HepG2 (cell line): ENCODE measurements around the gene MYLK. TPM values are rescaled to one million over a fixed set of nuclear protein-coding genes. Genes with fewer than 3 reads are reported as not detected.
A peak's percentile ranks its signal among the peaks of the same experiment; 100 is the strongest.

Experiments used
- AFF4 ChIP-seq: sonication (generic); formaldehyde crosslinking; IDR thresholded peaks from 2 replicates; pipeline ENCODE4 v1.4.0; 2020; ENCODE audit warnings: missing genetic modification reagents
- ATF1 ChIP-seq: IDR thresholded peaks from 2 replicates; pipeline ENCODE4 v1.6.1; 2016; ENCODE audit warnings: mild to moderate bottlenecking, control low read depth
- ATF7-NPFF ChIP-seq: sonication (generic); formaldehyde crosslinking; IDR thresholded peaks from 2 replicates; pipeline ENCODE4 v1.8.1; 2023; ENCODE audit warnings: mild to moderate bottlenecking, low read depth, missing genetic modification reagents, moderate library complexity
- CREBL2 ChIP-seq: sonication (generic); formaldehyde crosslinking; IDR thresholded peaks from 2 replicates; pipeline ENCODE4 v1.8.1; 2023; ENCODE audit warnings: missing genetic modification reagents, mild to moderate bottlenecking, borderline replicate concordance
- CREM ChIP-seq, 2 experiments: sonication (generic) in 1 of 2; formaldehyde crosslinking in 1 of 2; IDR thresholded peaks; 2 replicates each; pipeline versions ENCODE4 v1.4.0 to v1.6.1; 2016 to 2020; ENCODE audit warnings: antibody characterized with exemption in 1 of 2, mild to moderate bottlenecking in 1 of 2, missing genetic modification reagents in 1 of 2
- HNRNPUL1 ChIP-seq: fragments of 200-400 bp; formaldehyde crosslinking; IDR thresholded peaks from 2 replicates; pipeline ENCODE4 v1.6.1; 2017; ENCODE audit warnings: low read depth, mild to moderate bottlenecking, low read length, moderate library complexity
- HOXA7 ChIP-seq: sonication (generic); formaldehyde crosslinking; IDR thresholded peaks from 2 replicates; pipeline ENCODE4 v1.8.1; 2022; ENCODE audit warnings: mild to moderate bottlenecking, missing genetic modification reagents, moderate library complexity
- JARID2 ChIP-seq: sonication (generic); formaldehyde crosslinking; IDR thresholded peaks from 2 replicates; pipeline ENCODE4 v1.8.1; 2023; ENCODE audit warnings: missing genetic modification reagents, inconsistent platforms; ENCODE audit not compliant: insufficient replicate concordance
- KAT7 ChIP-seq: IDR thresholded peaks from 2 replicates; pipeline ENCODE4 v1.6.1; 2018; ENCODE audit warnings: borderline replicate concordance, missing compliant biosample characterization
- MAF1 ChIP-seq: sonication (generic); formaldehyde crosslinking; IDR thresholded peaks from 2 replicates; pipeline ENCODE4 v1.5.0; 2020; ENCODE audit warnings: missing genetic modification reagents, borderline replicate concordance
- NBN ChIP-seq: fragments of 450-650 bp; conservative IDR thresholded peaks from 2 replicates; pipeline ENCODE4 v1.6.1; 2017
- NFE2 ChIP-seq: sonication (generic); formaldehyde crosslinking; IDR thresholded peaks from 2 replicates; pipeline ENCODE4 v1.4.0; 2020; ENCODE audit warnings: missing genetic modification reagents
- PATZ1 ChIP-seq: sonication (generic); formaldehyde crosslinking; IDR thresholded peaks from 2 replicates; pipeline ENCODE4 v1.4.0; 2020; ENCODE audit warnings: missing genetic modification reagents
- RXRA ChIP-seq: sonication (generic); formaldehyde crosslinking; IDR thresholded peaks from 2 replicates; pipeline ENCODE4 v1.5.1; 2020; ENCODE audit warnings: missing genetic modification reagents
- ZBTB42 ChIP-seq: sonication (generic); formaldehyde crosslinking; IDR thresholded peaks from 2 replicates; pipeline ENCODE4 v1.5.0; 2020; ENCODE audit warnings: mild to moderate bottlenecking, missing genetic modification reagents
- ZNF143 ChIP-seq: sonication (generic); formaldehyde crosslinking; IDR thresholded peaks from 2 replicates; pipeline ENCODE4 v1.4.0; 2020; ENCODE audit warnings: missing genetic modification reagents
- ZNF383 ChIP-seq: sonication (generic); formaldehyde crosslinking; IDR thresholded peaks from 2 replicates; pipeline ENCODE4 v1.4.0; 2020; ENCODE audit warnings: missing genetic modification reagents, mild to moderate bottlenecking, borderline replicate concordance
- ZNF496 ChIP-seq: sonication (generic); formaldehyde crosslinking; IDR thresholded peaks from 2 replicates; pipeline ENCODE4 v1.8.1; 2023; ENCODE audit warnings: mild to moderate bottlenecking, moderate library complexity, missing genetic modification reagents; ENCODE audit not compliant: insufficient replicate concordance
- ZNF556 ChIP-seq: sonication (generic); formaldehyde crosslinking; IDR thresholded peaks from 2 replicates; pipeline ENCODE4 v1.4.0; 2020; ENCODE audit warnings: mild to moderate bottlenecking, missing genetic modification reagents, borderline replicate concordance
- polyA plus RNA-seq, 8 experiments: library from polyadenylated mRNA; depleted of rRNA in 3 of 8; stranded (reverse) in 7 of 8; unstranded in 1 of 8; fragments of >200 nt; fragmentation: Illumina TruSeq in 4 of 8; extraction: Trizol in 4 of 8; gene quantifications; 2 replicates each; pipeline versions ENCODE4 v1.2.1 to v1.2.3, GENCODE V29; 2011 to 2016; ENCODE audit warnings: low read depth in 4 of 8, missing spikeins in 1 of 8, mixed read lengths in 1 of 8; ENCODE audit not compliant: insufficient read depth in 1 of 8
- total RNA-seq, 5 experiments: library from RNA; depleted of rRNA; stranded (reverse); fragments of >200 nt; fragmentation: Illumina TruSeq; extraction: Trizol; gene quantifications; 2 replicates each; pipeline ENCODE4 v1.2.3, GENCODE V29; 2016; ENCODE audit warnings: low read depth in 1 of 5
- TF ChIP-seq, protein P1 (sequence below): sonication (generic); formaldehyde crosslinking; conservative IDR thresholded peaks from 2 replicates; pipeline ENCODE4 v1.4.0; 2020; ENCODE audit warnings: missing genetic modification reagents
- TF ChIP-seq, protein P2 (sequence below): sonication (generic); formaldehyde crosslinking; IDR thresholded peaks from 2 replicates; pipeline ENCODE4 v1.4.0; 2020; ENCODE audit warnings: missing genetic modification reagents
- TF ChIP-seq, protein P3 (sequence below): IDR thresholded peaks from 2 replicates; pipeline ENCODE4 v1.6.1; 2012; ENCODE audit warnings: inconsistent platforms

The MYLK gene
- total and polyA plus RNA-seq, 2 of the 13 experiments (the other 11 are each of a cell fraction or from before 2014, with no cell fraction given): 10.6 to 34.9 TPM

DNA sequence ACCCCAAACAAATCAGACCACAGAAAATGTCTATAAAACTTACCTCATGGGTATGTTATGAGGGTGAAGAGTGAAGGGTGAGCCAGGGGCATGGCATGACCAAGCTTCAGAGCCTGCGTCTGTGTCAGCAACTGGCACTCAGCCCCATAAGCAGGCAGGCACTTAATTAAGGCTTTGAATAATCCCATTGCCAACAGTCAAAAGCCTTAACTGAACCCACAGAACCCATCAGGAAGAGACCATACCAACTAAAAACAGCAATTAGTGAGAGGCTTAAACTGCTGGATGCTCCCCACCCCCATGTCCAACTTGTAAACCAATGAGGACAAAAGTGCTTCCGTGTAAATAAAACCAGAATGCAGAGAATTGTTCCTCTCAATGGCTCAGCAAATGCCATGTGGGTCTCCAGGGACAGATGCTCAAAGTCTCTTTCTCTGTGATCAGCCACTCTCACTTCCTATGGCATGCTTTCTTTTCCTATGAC, 126.0 kb downstream of the MYLK start (continued):
- TF ChIP-seq PATZ1 (CRISPR knock-in tag) (no peak), NBN (no peak), ZNF496 (CRISPR knock-in tag) (no peak), HNRNPUL1 (no peak), RXRA (CRISPR knock-in tag) (no peak), MAF1 (CRISPR knock-in tag) (no peak), ZNF556 (no peak), ATF7-NPFF (CRISPR knock-in tag) (no peak; the same call in 1 of the 2 replicates), NFE2 (no peak), ZNF143 (CRISPR knock-in tag) (no peak), CREM (IDR thresholded peaks at IDR 0.05) (no peak), CREM (CRISPR knock-in tag; IDR thresholded peaks at IDR 0.05) (no peak), HOXA7 (no peak), CREBL2 (CRISPR knock-in tag) (no peak), ZNF383 (no peak), ZBTB42 (CRISPR knock-in tag) (no peak), JARID2 (CRISPR knock-in tag) (no peak), ATF1 (no peak), KAT7 (CRISPR knock-in tag) (no peak), AFF4 (no peak)
- TF ChIP-seq, protein P1, sequence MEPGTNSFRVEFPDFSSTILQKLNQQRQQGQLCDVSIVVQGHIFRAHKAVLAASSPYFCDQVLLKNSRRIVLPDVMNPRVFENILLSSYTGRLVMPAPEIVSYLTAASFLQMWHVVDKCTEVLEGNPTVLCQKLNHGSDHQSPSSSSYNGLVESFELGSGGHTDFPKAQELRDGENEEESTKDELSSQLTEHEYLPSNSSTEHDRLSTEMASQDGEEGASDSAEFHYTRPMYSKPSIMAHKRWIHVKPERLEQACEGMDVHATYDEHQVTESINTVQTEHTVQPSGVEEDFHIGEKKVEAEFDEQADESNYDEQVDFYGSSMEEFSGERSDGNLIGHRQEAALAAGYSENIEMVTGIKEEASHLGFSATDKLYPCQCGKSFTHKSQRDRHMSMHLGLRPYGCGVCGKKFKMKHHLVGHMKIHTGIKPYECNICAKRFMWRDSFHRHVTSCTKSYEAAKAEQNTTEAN (CRISPR knock-in tag): 0 out of 2 replicates have a peak, but pooled peaks have one; percentile 62
- TF ChIP-seq, protein P2, sequence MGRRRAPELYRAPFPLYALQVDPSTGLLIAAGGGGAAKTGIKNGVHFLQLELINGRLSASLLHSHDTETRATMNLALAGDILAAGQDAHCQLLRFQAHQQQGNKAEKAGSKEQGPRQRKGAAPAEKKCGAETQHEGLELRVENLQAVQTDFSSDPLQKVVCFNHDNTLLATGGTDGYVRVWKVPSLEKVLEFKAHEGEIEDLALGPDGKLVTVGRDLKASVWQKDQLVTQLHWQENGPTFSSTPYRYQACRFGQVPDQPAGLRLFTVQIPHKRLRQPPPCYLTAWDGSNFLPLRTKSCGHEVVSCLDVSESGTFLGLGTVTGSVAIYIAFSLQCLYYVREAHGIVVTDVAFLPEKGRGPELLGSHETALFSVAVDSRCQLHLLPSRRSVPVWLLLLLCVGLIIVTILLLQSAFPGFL: no peak
- TF ChIP-seq, protein P3, sequence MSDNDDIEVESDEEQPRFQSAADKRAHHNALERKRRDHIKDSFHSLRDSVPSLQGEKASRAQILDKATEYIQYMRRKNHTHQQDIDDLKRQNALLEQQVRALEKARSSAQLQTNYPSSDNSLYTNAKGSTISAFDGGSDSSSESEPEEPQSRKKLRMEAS: peak; percentile 85
